HCT116 (cell line): ENCODE results near the gene SKI. TPM values are rescaled to one million over a fixed set of nuclear protein-coding genes. Genes with fewer than 3 reads are reported as not detected.

ENCODE experiments used
- ATAC-seq: fragments of 200-7000 bp; cut with Tn5 transposase; 2 replicates; pipeline ENCODE4 v1.9.1; 2020; ENCODE audit warnings: mild to moderate bottlenecking, moderate library complexity
- BruUV-seq: library from RNA; stranded (reverse); fragments of 400-500 nt; replicated peaks from 2 replicates; lab custom pipeline; 2021; lab: Mats Ljungman, UMichigan
- CTCF ChIA-PET: fragments of 300-600 bp; sonication (Branson Sonifier 250); formaldehyde crosslinking; loops from one replicate; lab custom pipeline; 2021; ENCODE audit warnings: antibody characterized with exemption; lab: Charles Lee
- POLR2A ChIA-PET: fragments of 300-600, 350-600 bp; sonication (Branson Sonifier 250); formaldehyde crosslinking; loops from one replicate; lab custom pipeline; 2021; ENCODE audit warnings: antibody characterized with exemption; lab: Charles Lee
- RAD21 ChIA-PET, 2 experiments: fragments of 300-600 bp; sonication (Branson Sonifier 250); formaldehyde crosslinking; loops; one replicate each; lab custom pipeline; 2023; ENCODE audit warnings: low total read pairs in 2 of 2; ENCODE audit not compliant: uncharacterized antibody in 2 of 2, unreplicated experiment in 2 of 2, low non-redundant PET in 1 of 2; lab: Charles Lee
- DNase-seq: peaks from one replicate; pipeline ENCODE4 v3.0.0-alpha.2; 2010; ENCODE audit warnings: low read depth, low spot score
- H2AFZ ChIP-seq: fragments of 200-600 bp; shearing (Covaris generic), sonication (generic); 2 replicates; pipeline ENCODE4 v1.6.1; 2017; ENCODE audit warnings: low read depth, mixed run types, mixed read lengths, antibody characterized with exemption, low read length; ENCODE audit not compliant: poor library complexity, severe bottlenecking
- H3K27ac ChIP-seq: 2 replicates; pipeline ENCODE4 v1.5.1; 2012; ENCODE audit warnings: low read depth, low read length
- H3K27me3 ChIP-seq: fragments of 200-600 bp; sonication (generic); 2 replicates; pipeline ENCODE4 v1.6.1; 2016; ENCODE audit warnings: mixed run types, low read length, mixed read lengths; ENCODE audit not compliant: insufficient read depth
- H3K36me3 ChIP-seq, 2 experiments: fragments of 200-500 bp in 1 of 2; fragments of 200-600 bp in 1 of 2; sonication (Bioruptor generic) in 1 of 2; sonication (generic) in 1 of 2; 2 replicates each; pipeline versions ENCODE4 v1.5.1 to v1.6.1; 2014 to 2016; ENCODE audit warnings: low read length in 2 of 2, inconsistent platforms in 1 of 2, mixed read lengths in 1 of 2, mixed run types in 1 of 2; ENCODE audit not compliant: insufficient read depth in 2 of 2, control insufficient read depth in 1 of 2
- H3K4me1 ChIP-seq, 2 experiments: fragments of 200-600 bp in 1 of 2; sonication (generic) in 1 of 2; 2 replicates each; pipeline versions ENCODE4 v1.5.1 to v1.6.1; 2012 to 2017; ENCODE audit warnings: low read length in 2 of 2, inconsistent platforms in 1 of 2, mild to moderate bottlenecking in 1 of 2, mixed read lengths in 1 of 2, mixed run types in 1 of 2, moderate library complexity in 1 of 2; ENCODE audit not compliant: insufficient read depth in 2 of 2, control insufficient read depth in 1 of 2
- H3K4me2 ChIP-seq: fragments of 200-600 bp; sonication (generic); 2 replicates; pipeline ENCODE4 v1.6.1; 2017; ENCODE audit warnings: mixed run types, low read length, mixed read lengths
- H3K4me3 ChIP-seq, 2 experiments: fragments of 200-600 bp in 1 of 2; sonication (generic) in 1 of 2; replicated peaks in 1 of 2; 2 replicates each; pipeline ENCODE4 v1.5.1; 2011 to 2016; ENCODE audit warnings: low read length in 2 of 2, control low read depth in 1 of 2, low read depth in 1 of 2, mild to moderate bottlenecking in 1 of 2, mixed read lengths in 1 of 2, mixed run types in 1 of 2
- H3K79me2 ChIP-seq: fragments of 200-600 bp; sonication (generic); 2 replicates; pipeline ENCODE4 v1.6.1; 2017; ENCODE audit warnings: mild to moderate bottlenecking, mixed run types, low read length, moderate library complexity, mixed read lengths; ENCODE audit not compliant: insufficient read depth
- H3K9ac ChIP-seq: fragments of 200-600 bp; sonication (generic); 2 replicates; pipeline ENCODE4 v1.6.1; 2016; ENCODE audit warnings: low read length, mixed read lengths
- H3K9me2 ChIP-seq: fragments of 200-600 bp; sonication (generic), shearing (Covaris generic); 2 replicates; pipeline ENCODE4 v1.6.1; 2017; ENCODE audit warnings: mixed run types, mild to moderate bottlenecking, moderate library complexity; ENCODE audit not compliant: insufficient read depth
- H3K9me3 ChIP-seq, 2 experiments: fragments of 200-500 bp in 1 of 2; fragments of 200-600 bp in 1 of 2; sonication (Bioruptor generic) in 1 of 2; sonication (generic) in 1 of 2; 2 replicates each; pipeline ENCODE4 v1.6.1; 2014 to 2017; ENCODE audit warnings: low read length in 2 of 2, mixed read lengths in 2 of 2, inconsistent platforms in 1 of 2, low read depth in 1 of 2, mild to moderate bottlenecking in 1 of 2, mixed run types in 1 of 2, moderate library complexity in 1 of 2; ENCODE audit not compliant: control insufficient read depth in 1 of 2, insufficient read depth in 1 of 2
- H4K20me1 ChIP-seq: fragments of 200-600 bp; sonication (generic), shearing (Covaris generic); 2 replicates; pipeline ENCODE4 v1.6.1; 2017; ENCODE audit warnings: mixed run types, mild to moderate bottlenecking, moderate library complexity; ENCODE audit not compliant: insufficient read depth
- CBX3 ChIP-seq: IDR thresholded peaks from 2 replicates; pipeline ENCODE4 v1.6.1; 2012; ENCODE audit warnings: low read depth
- CEBPB ChIP-seq: IDR thresholded peaks from 2 replicates; pipeline ENCODE4 v1.6.1; 2012; ENCODE audit warnings: low read depth
- CTCF ChIP-seq, 3 experiments: fragments of 200-600 bp in 1 of 3; sonication (generic) in 1 of 3; IDR thresholded peaks in 2 of 3; conservative IDR thresholded peaks in 1 of 3; 2 replicates each; pipeline ENCODE4 v1.5.1; 2012 to 2017; ENCODE audit warnings: low read depth in 2 of 3, low read length in 2 of 3, antibody characterized with exemption in 1 of 3, borderline replicate concordance in 1 of 3, control low read depth in 1 of 3, mild to moderate bottlenecking in 1 of 3, mixed read lengths in 1 of 3, mixed run types in 1 of 3, moderate library complexity in 1 of 3; ENCODE audit not compliant: insufficient read depth in 1 of 3
- ELF1 ChIP-seq: IDR thresholded peaks from 2 replicates; pipeline ENCODE4 v1.6.1; 2012; ENCODE audit warnings: low read depth, borderline replicate concordance
- EZH2phosphoT487 ChIP-seq: fragments of 200-600 bp; IDR thresholded peaks from 2 replicates; pipeline ENCODE4 v1.6.1; 2018; ENCODE audit warnings: antibody characterized with exemption, borderline replicate concordance
- FOSL1 ChIP-seq: IDR thresholded peaks from 2 replicates; pipeline ENCODE4 v1.6.1; 2012; ENCODE audit warnings: low read depth
- JUND ChIP-seq: IDR thresholded peaks from 2 replicates; pipeline ENCODE4 v1.6.1; 2012
- MAX ChIP-seq: IDR thresholded peaks from 2 replicates; pipeline ENCODE4 v1.6.1; 2012
- POLR2AphosphoS5 ChIP-seq: IDR thresholded peaks from 2 replicates; pipeline ENCODE4 v1.6.1; 2011; ENCODE audit warnings: mild to moderate bottlenecking, low read depth, low read length, moderate library complexity
- RAD21 ChIP-seq: IDR thresholded peaks from 2 replicates; pipeline ENCODE4 v1.6.1; 2012; ENCODE audit warnings: low read depth, mild to moderate bottlenecking
- REST ChIP-seq: IDR thresholded peaks from 2 replicates; pipeline ENCODE4 v1.6.1; 2012; ENCODE audit warnings: low read depth
- SIN3A ChIP-seq: IDR thresholded peaks from 2 replicates; pipeline ENCODE4 v1.6.1; 2012; ENCODE audit warnings: low read depth
- SP1 ChIP-seq: IDR thresholded peaks from 2 replicates; pipeline ENCODE4 v1.6.1; 2012; ENCODE audit warnings: low read depth
- SRF ChIP-seq: IDR thresholded peaks from 2 replicates; pipeline ENCODE4 v1.6.1; 2012; ENCODE audit warnings: low read depth
- TCF7L2 ChIP-seq: IDR thresholded peaks from 2 replicates; pipeline ENCODE4 v1.7.0; 2011; ENCODE audit warnings: borderline replicate concordance, inconsistent platforms; ENCODE audit not compliant: insufficient read depth, insufficient read length; ENCODE audit errors: extremely low read depth
- YY1 ChIP-seq: IDR thresholded peaks from 2 replicates; pipeline ENCODE4 v1.6.1; 2011; ENCODE audit warnings: low read length, low read depth, moderate library complexity, mild to moderate bottlenecking; ENCODE audit not compliant: insufficient replicate concordance; ENCODE audit errors: extremely low read depth
- ZFX ChIP-seq: fragments of 450-650 bp; IDR thresholded peaks from 2 replicates; pipeline ENCODE4 v1.6.1; 2017
- ZNF274 ChIP-seq: fragments of 200-500 bp; sonication (Bioruptor generic); IDR thresholded peaks from 2 replicates; pipeline ENCODE4 v1.6.1; 2014; ENCODE audit warnings: mild to moderate bottlenecking, low read depth, low read length, inconsistent platforms
- intact Hi-C: fragments of 100-400 bp; cut with micrococcal nuclease; formaldehyde crosslinking; loops from 2 replicates; pipeline ENCODE4 v1.10.0; 2022
- total RNA-seq: library from RNA; stranded (reverse); gene quantifications from one replicate; pipeline ENCODE4 v1.2.1, GENCODE V29; 2021; ENCODE audit not compliant: unreplicated experiment
- TF ChIP-seq, protein P1 (sequence below): IDR thresholded peaks from 2 replicates; pipeline ENCODE4 v1.6.1; 2012
- TF ChIP-seq, protein P2 (sequence below): IDR thresholded peaks from 2 replicates; pipeline ENCODE4 v1.6.1; 2011; ENCODE audit warnings: mild to moderate bottlenecking, low read length, moderate library complexity; ENCODE audit not compliant: insufficient replicate concordance; ENCODE audit errors: extremely low read depth

SKI gene
- total RNA-seq, 1 experiment from 2014 or later, result 56.2 TPM

DNA sequence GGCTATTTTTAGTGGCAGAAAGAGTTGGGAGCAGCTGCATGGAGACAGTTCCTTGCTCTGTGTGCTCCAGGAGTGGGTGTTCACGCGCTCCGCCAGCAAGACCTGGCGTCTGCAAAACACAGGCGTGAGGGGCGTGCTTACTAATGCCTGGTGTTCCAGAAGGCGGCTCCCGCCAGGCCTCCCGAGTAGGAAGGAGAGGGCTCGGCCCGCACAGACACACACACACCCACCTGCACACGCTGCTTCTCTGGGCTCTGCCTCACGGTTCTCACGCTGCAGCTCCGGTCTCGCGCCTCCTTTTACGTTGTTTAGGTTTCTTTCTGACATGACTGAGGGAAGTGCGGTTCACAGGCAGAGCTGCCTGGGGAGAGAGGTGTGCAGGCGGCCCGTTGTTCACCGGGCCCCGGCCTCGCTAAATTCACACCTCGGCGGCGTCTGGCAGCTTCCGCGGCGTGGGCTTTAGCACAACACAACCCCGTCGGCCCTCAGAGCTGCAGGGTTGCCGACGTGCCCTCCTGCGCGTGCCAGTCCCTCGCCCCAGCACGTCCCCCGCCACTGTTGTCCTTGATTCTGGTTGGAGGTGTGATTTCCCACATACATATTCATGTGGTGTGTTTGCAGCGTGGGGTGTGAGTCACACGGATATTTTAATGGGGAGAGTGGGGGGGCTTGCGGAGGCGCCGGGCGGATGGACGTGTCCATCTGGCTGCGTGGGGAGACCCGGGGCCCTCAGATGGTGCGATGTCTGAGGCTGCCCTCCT lies 77.0 kb downstream of the SKI start:
- Histone ChIP-seq H3K4me2 (no peak overlapping the region), H4K20me1 (no peaks in the 10 kb centered on the region)
- BruUV-seq, result no TSS peak

More for the DNA sequence above, 77.0 kb downstream of the SKI start:
- no peaks in the 10 kb centered on the region for H3K27me3 ChIP-seq
- ATAC-seq (no peak), DNase-seq (no peak)
- CTCF ChIA-PET, result no interaction called here
- no peaks in the 10 kb centered on the region for H3K4me1 ChIP-seq
- POLR2A ChIA-PET, result no interaction called here
- H3K9me2 ChIP-seq, result no peaks in the 10 kb centered on the region
- TF ChIP-seq JUND (no peak), TCF7L2 (no peak), EZH2phosphoT487 (no peak), ZNF274 (no peak), ZFX (no peak), REST (no peak), SRF (no peak), CBX3 (no peak), SIN3A (no peak), MAX (no peak), CTCF (IDR thresholded peaks at IDR 0.05 in 2 of 3, conservative IDR thresholded peaks at IDR 0.05 in 1 of 3; ENCODE audit: borderline replicate concordance in 1 of 3, insufficient read depth in 1 of 3, low read depth in 2 of 3, low read length in 2 of 3) (no peak), RAD21 (no peak), YY1 (no peak), SP1 (no peak), ELF1 (no peak), POLR2AphosphoS5 (no peak), CEBPB (no peak), FOSL1 (no peak)
- TF ChIP-seq, protein P1, sequence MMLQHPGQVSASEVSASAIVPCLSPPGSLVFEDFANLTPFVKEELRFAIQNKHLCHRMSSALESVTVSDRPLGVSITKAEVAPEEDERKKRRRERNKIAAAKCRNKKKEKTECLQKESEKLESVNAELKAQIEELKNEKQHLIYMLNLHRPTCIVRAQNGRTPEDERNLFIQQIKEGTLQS, result no peak
- TF ChIP-seq, protein P2, sequence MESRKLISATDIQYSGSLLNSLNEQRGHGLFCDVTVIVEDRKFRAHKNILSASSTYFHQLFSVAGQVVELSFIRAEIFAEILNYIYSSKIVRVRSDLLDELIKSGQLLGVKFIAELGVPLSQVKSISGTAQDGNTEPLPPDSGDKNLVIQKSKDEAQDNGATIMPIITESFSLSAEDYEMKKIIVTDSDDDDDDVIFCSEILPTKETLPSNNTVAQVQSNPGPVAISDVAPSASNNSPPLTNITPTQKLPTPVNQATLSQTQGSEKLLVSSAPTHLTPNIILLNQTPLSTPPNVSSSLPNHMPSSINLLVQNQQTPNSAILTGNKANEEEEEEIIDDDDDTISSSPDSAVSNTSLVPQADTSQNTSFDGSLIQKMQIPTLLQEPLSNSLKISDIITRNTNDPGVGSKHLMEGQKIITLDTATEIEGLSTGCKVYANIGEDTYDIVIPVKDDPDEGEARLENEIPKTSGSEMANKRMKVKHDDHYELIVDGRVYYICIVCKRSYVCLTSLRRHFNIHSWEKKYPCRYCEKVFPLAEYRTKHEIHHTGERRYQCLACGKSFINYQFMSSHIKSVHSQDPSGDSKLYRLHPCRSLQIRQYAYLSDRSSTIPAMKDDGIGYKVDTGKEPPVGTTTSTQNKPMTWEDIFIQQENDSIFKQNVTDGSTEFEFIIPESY, result no peak
- H3K27ac ChIP-seq, result no peak overlapping the region
- RAD21 ChIA-PET, result no interaction called here
- intact Hi-C loops, result no loop called here
- H3K9me3 ChIP-seq, result no peaks in the 10 kb centered on the region
- H3K4me3 ChIP-seq, result no peak overlapping the region
- no peak overlapping the region for H2AFZ ChIP-seq
- H3K79me2 ChIP-seq, result peaks cover 26% of the 10 kb centered on the region
- H3K9ac ChIP-seq, result no peak overlapping the region
- peaks cover 8 to 12% of the 10 kb centered on the region in 2 experiments; a peak in 3 of 4 replicates for H3K36me3 ChIP-seq
